HepG2 (cell line): ENCODE results near the gene CCDC57. TPM values are rescaled to one million over a fixed set of nuclear protein-coding genes. Genes with fewer than 3 reads are reported as not detected.

Experiments used
- ATF4 ChIP-seq, 2 experiments: fragments of 450-650 bp in 1 of 2; sonication (generic) in 1 of 2; formaldehyde crosslinking; IDR thresholded peaks; 2 replicates each; pipeline versions ENCODE4 v1.5.0 to v1.8.0; 2020 to 2022; ENCODE audit warnings: mild to moderate bottlenecking in 1 of 2, missing genetic modification reagents in 1 of 2
- CAMTA2 ChIP-seq: sonication (generic); formaldehyde crosslinking; IDR thresholded peaks from 2 replicates; pipeline ENCODE4 v1.4.0; 2020; ENCODE audit warnings: mild to moderate bottlenecking, missing genetic modification reagents, borderline replicate concordance
- MED1 ChIP-seq: sonication (generic); formaldehyde crosslinking; IDR thresholded peaks from 2 replicates; pipeline ENCODE4 v1.4.0; 2020; ENCODE audit warnings: missing genetic modification reagents
- MTA3 ChIP-seq: sonication (generic); formaldehyde crosslinking; IDR thresholded peaks from 2 replicates; pipeline ENCODE4 v1.4.0; 2020; ENCODE audit warnings: missing genetic modification reagents
- PCBP2 ChIP-seq: fragments of 200-400 bp; formaldehyde crosslinking; optimal IDR thresholded peaks from 2 replicates; pipeline ENCODE3; 2018; ENCODE audit warnings: low read length, low read depth; ENCODE audit not compliant: poor library complexity, severe bottlenecking
- TRAFD1 ChIP-seq: sonication (generic); formaldehyde crosslinking; IDR thresholded peaks from 2 replicates; pipeline ENCODE4 v1.5.1; 2020; ENCODE audit warnings: missing genetic modification reagents, mild to moderate bottlenecking, borderline replicate concordance
- ZBTB25 ChIP-seq: IDR thresholded peaks from 2 replicates; pipeline ENCODE4 v1.6.1; 2018; ENCODE audit warnings: missing genetic modification reagents
- ZFP37 ChIP-seq: sonication (generic); formaldehyde crosslinking; IDR thresholded peaks from 2 replicates; pipeline ENCODE4 v1.4.0; 2020; ENCODE audit warnings: missing genetic modification reagents, borderline replicate concordance
- ZNF138 ChIP-seq: sonication (generic); formaldehyde crosslinking; IDR thresholded peaks from 2 replicates; pipeline ENCODE4 v1.5.0; 2020; ENCODE audit warnings: mild to moderate bottlenecking, low read depth, missing genetic modification reagents
- ZNF280D ChIP-seq: sonication (generic); formaldehyde crosslinking; IDR thresholded peaks from 2 replicates; pipeline ENCODE4 v1.5.1; 2020; ENCODE audit warnings: mild to moderate bottlenecking, missing genetic modification reagents
- ZNF3 ChIP-seq: IDR thresholded peaks from 2 replicates; pipeline ENCODE4 v1.7.0; 2017; ENCODE audit warnings: inconsistent platforms
- ZNF329 ChIP-seq: sonication (generic); formaldehyde crosslinking; IDR thresholded peaks from 2 replicates; pipeline ENCODE4 v1.9.0; 2021; ENCODE audit warnings: low read depth, mild to moderate bottlenecking, missing genetic modification reagents
- ZNF382 ChIP-seq: sonication (generic); formaldehyde crosslinking; IDR thresholded peaks from 2 replicates; pipeline ENCODE4 v1.5.0; 2020; ENCODE audit warnings: missing genetic modification reagents, mild to moderate bottlenecking, borderline replicate concordance
- ZNF44 ChIP-seq: sonication (generic); formaldehyde crosslinking; IDR thresholded peaks from 2 replicates; pipeline ENCODE4 v1.5.1; 2020; ENCODE audit warnings: mild to moderate bottlenecking, missing genetic modification reagents
- ZNF503 ChIP-seq: sonication (generic); formaldehyde crosslinking; IDR thresholded peaks from 2 replicates; pipeline ENCODE4 v1.4.0; 2020; ENCODE audit warnings: missing genetic modification reagents
- ZNF782 ChIP-seq: sonication (generic); formaldehyde crosslinking; IDR thresholded peaks from 2 replicates; pipeline ENCODE4 v1.4.0; 2020; ENCODE audit warnings: missing genetic modification reagents, mild to moderate bottlenecking, borderline replicate concordance
- ZUFSP ChIP-seq: sonication (generic); formaldehyde crosslinking; IDR thresholded peaks from 2 replicates; pipeline ENCODE4 v1.9.0; 2021; ENCODE audit warnings: missing genetic modification reagents, mild to moderate bottlenecking, borderline replicate concordance
- polyA plus RNA-seq, 8 experiments: library from polyadenylated mRNA; depleted of rRNA in 3 of 8; stranded (reverse) in 7 of 8; unstranded in 1 of 8; fragments of >200 nt; fragmentation: Illumina TruSeq in 4 of 8; extraction: Trizol in 4 of 8; gene quantifications; 2 replicates each; pipeline versions ENCODE4 v1.2.1 to v1.2.3, GENCODE V29; 2011 to 2016; ENCODE audit warnings: low read depth in 4 of 8, missing spikeins in 1 of 8, mixed read lengths in 1 of 8; ENCODE audit not compliant: insufficient read depth in 1 of 8
- total RNA-seq, 5 experiments: library from RNA; depleted of rRNA; stranded (reverse); fragments of >200 nt; fragmentation: Illumina TruSeq; extraction: Trizol; gene quantifications; 2 replicates each; pipeline ENCODE4 v1.2.3, GENCODE V29; 2016; ENCODE audit warnings: low read depth in 1 of 5

The CCDC57 gene
- total and polyA plus RNA-seq, 2 of the 13 experiments (the other 11 are each of a cell fraction or from before 2014, with no cell fraction given), result 59.3 to 59.9 TPM

GRCh38 chr17:82105882-82106687, 106.6 kb downstream of the CCDC57 start (continued):
- TF ChIP-seq ZNF280D (CRISPR knock-in tag) (peak; percentile 83; the same call in 1 of the 2 replicates), MED1 (CRISPR knock-in tag) (peak; percentile 90), ATF4 (CRISPR knock-in tag; IDR thresholded peaks at IDR 0.05) (peak in 1 of 2 experiments; percentile 9; a peak in 1 of 4 replicates), TRAFD1 (CRISPR knock-in tag) (no peak), ZNF382 (CRISPR knock-in tag) (no peak), PCBP2 (no peak), ZNF138 (CRISPR knock-in tag) (no peak), ZNF503 (CRISPR knock-in tag) (0 out of 2 replicates have a peak, but pooled peaks have one; percentile 78), ZFP37 (peak; percentile 74; the same call in 1 of the 2 replicates), CAMTA2 (CRISPR knock-in tag) (peak; percentile 14; the same call in 1 of the 2 replicates), ZNF3 (CRISPR knock-in tag) (no peak), ZNF782 (CRISPR knock-in tag) (no peak; the same call in 1 of the 2 replicates), ZUFSP (no peak), ZNF329 (CRISPR knock-in tag) (no peak), ZBTB25 (CRISPR knock-in tag) (peak; percentile 84), MTA3 (no peak), ZNF44 (peak; percentile 93)
